GM12878 (cell line): ENCODE measurements around the gene NDUFA7. TPM values are rescaled to one million over a fixed set of nuclear protein-coding genes. Genes with fewer than 3 reads are reported as not detected.
"Not testable (repeated sequence)": the region's sequence is repeated elsewhere in the genome, so short reads cannot be mapped to it uniquely, and the experiment has no call there.

ENCODE experiments used
- ATAC-seq: fragments of 200-7000 bp; cut with Tn5 transposase; 3 replicates; pipeline ENCODE4 v1.9.1; 2020; ENCODE audit warnings: mild to moderate bottlenecking, moderate library complexity
- BruUV-seq: library from RNA; stranded (reverse); fragments of 400-500 nt; replicated peaks from 2 replicates; lab custom pipeline; 2021; lab: Mats Ljungman, UMichigan
- CTCF ChIA-PET: fragments of 300-600 bp; sonication (Branson Sonifier 250); formaldehyde crosslinking; extraction: SDS; loops from one replicate; lab custom pipeline; 2021; ENCODE audit warnings: inconsistent platforms; lab: Yijun Ruan, JAX
- POLR2A ChIA-PET: fragments of 350-600 bp; formaldehyde crosslinking; extraction: SDS; loops from one replicate; lab custom pipeline; 2021; ENCODE audit warnings: inconsistent platforms; lab: Charles Lee
- RAD21 ChIA-PET: fragments of 300-600 bp; sonication (Branson Sonifier 250); formaldehyde crosslinking; loops from one replicate; lab custom pipeline; 2023; ENCODE audit warnings: antibody characterized with exemption; ENCODE audit not compliant: unreplicated experiment; lab: Charles Lee
- SMC1A ChIA-PET: fragments of 300-600 bp; sonication (Branson Sonifier 250); formaldehyde crosslinking; loops from one replicate; lab custom pipeline; 2023; ENCODE audit not compliant: unreplicated experiment, uncharacterized antibody; lab: Charles Lee
- DNase-seq: peaks from one replicate; pipeline ENCODE4 v3.0.0-alpha.2; 2011; ENCODE audit warnings: low read depth, low spot score
- FAIRE-seq: peaks from 3 replicates; lab custom pipeline; 2011; peaks lifted over from hg19 to GRCh38; lab: Jason Lieb, UNC
- H2AFZ ChIP-seq: 2 replicates; pipeline ENCODE4 v1.6.0; 2011; ENCODE audit warnings: low read depth, low read length, control low read depth; ENCODE audit not compliant: control insufficient read depth
- H3K27ac ChIP-seq: 2 replicates; pipeline ENCODE4 v1.5.1; 2011; ENCODE audit warnings: control low read depth; ENCODE audit not compliant: control insufficient read depth, insufficient read depth
- H3K27me3 ChIP-seq, 2 experiments: replicated peaks in 1 of 2; 2 replicates each; pipeline versions ENCODE4 v1.6.0 to v1.6.1; 2011; ENCODE audit warnings: low read length in 1 of 2; ENCODE audit not compliant: control insufficient read depth in 2 of 2, insufficient read depth in 2 of 2
- H3K36me3 ChIP-seq, 2 experiments: 2 replicates each; pipeline ENCODE4 v1.5.1; 2011; ENCODE audit warnings: low read length in 1 of 2; ENCODE audit not compliant: control insufficient read depth in 2 of 2, insufficient read depth in 2 of 2
- H3K4me1 ChIP-seq: 2 replicates; pipeline ENCODE4 v1.6.1; 2011; ENCODE audit warnings: mild to moderate bottlenecking, low read length, moderate library complexity, mixed read lengths; ENCODE audit not compliant: control insufficient read depth, insufficient read depth
- H3K4me2 ChIP-seq: 2 replicates; pipeline ENCODE4 v1.6.0; 2011; ENCODE audit warnings: control low read depth; ENCODE audit not compliant: control insufficient read depth, insufficient read depth
- H3K4me3 ChIP-seq: fragments of 200-600 bp; sonication (generic); 2 replicates; pipeline ENCODE4 v1.5.1; 2016
- H3K79me2 ChIP-seq: 2 replicates; pipeline ENCODE4 v1.6.0; 2011; ENCODE audit warnings: low read length; ENCODE audit not compliant: control insufficient read depth, insufficient read depth
- H3K9ac ChIP-seq: 2 replicates; pipeline ENCODE4 v1.8.0; 2011; ENCODE audit warnings: low read length, control low read depth, mixed read lengths; ENCODE audit not compliant: control insufficient read depth, insufficient read depth
- H3K9me3 ChIP-seq: replicated peaks from 3 replicates; pipeline ENCODE4 v1.5.1; 2011; ENCODE audit warnings: mild to moderate bottlenecking, low read length; ENCODE audit not compliant: control insufficient read depth, insufficient read depth
- H4K20me1 ChIP-seq: 2 replicates; pipeline ENCODE4 v1.6.0; 2011; ENCODE audit not compliant: control insufficient read depth, insufficient read depth
- CREB1 ChIP-seq: IDR thresholded peaks from 2 replicates; pipeline ENCODE4 v1.6.1; 2012; ENCODE audit warnings: low read depth, mild to moderate bottlenecking, inconsistent platforms
- DPF2 ChIP-seq: fragments of 450-650 bp; IDR thresholded peaks from 2 replicates; pipeline ENCODE4 v1.6.1; 2017; ENCODE audit warnings: mild to moderate bottlenecking
- MEF2A ChIP-seq: IDR thresholded peaks from 2 replicates; pipeline ENCODE4 v1.6.1; 2011; ENCODE audit warnings: low read depth, mild to moderate bottlenecking, low read length, moderate library complexity; ENCODE audit not compliant: insufficient read depth
- MXI1 ChIP-seq: fragments of 150-350 bp; IDR thresholded peaks from 2 replicates; pipeline ENCODE4 v1.6.1; 2011; ENCODE audit warnings: low read depth, mild to moderate bottlenecking, inconsistent platforms, low read length, improper control_type of control experiment
- NFYB ChIP-seq: IDR thresholded peaks from 2 replicates; pipeline ENCODE4 v1.6.1; 2011; ENCODE audit warnings: low read depth, mild to moderate bottlenecking, low read length, improper control_type of control experiment, moderate library complexity; ENCODE audit not compliant: insufficient read depth
- NR2C2 ChIP-seq: IDR thresholded peaks from 2 replicates; pipeline ENCODE4 v1.6.1; 2011; ENCODE audit warnings: borderline replicate concordance, low read depth; ENCODE audit not compliant: control insufficient read depth, insufficient read length
- PBX3 ChIP-seq: IDR thresholded peaks from 2 replicates; pipeline ENCODE4 v1.6.1; 2011; ENCODE audit warnings: mild to moderate bottlenecking, low read depth, low read length, moderate library complexity; ENCODE audit not compliant: insufficient replicate concordance
- PKNOX1 ChIP-seq: fragments of 450-650 bp; IDR thresholded peaks from 2 replicates; pipeline ENCODE4 v1.6.1; 2016; ENCODE audit warnings: mild to moderate bottlenecking
- RFX5 ChIP-seq: IDR thresholded peaks from 2 replicates; pipeline ENCODE4 v1.6.1; 2011; ENCODE audit warnings: low read depth, low read length, improper control_type of control experiment
- SIX5 ChIP-seq: IDR thresholded peaks from 2 replicates; pipeline ENCODE4 v1.6.1; 2011; ENCODE audit warnings: mild to moderate bottlenecking, low read depth, low read length, moderate library complexity; ENCODE audit not compliant: severe bottlenecking
- SREBF2 ChIP-seq: IDR thresholded peaks from 2 replicates; pipeline ENCODE4 v1.6.1; 2012; ENCODE audit warnings: mild to moderate bottlenecking, low read length
- SUPT20H ChIP-seq: IDR thresholded peaks from 2 replicates; pipeline ENCODE4 v1.6.1; 2011; ENCODE audit warnings: low read depth, mild to moderate bottlenecking, low read length, moderate library complexity, borderline replicate concordance; ENCODE audit not compliant: control insufficient read depth
- YY1 ChIP-seq: IDR thresholded peaks from 2 replicates; pipeline ENCODE4 v1.6.1; 2011; ENCODE audit warnings: low read depth, mild to moderate bottlenecking, low read length
- ZNF217 ChIP-seq: fragments of 450-650 bp; IDR thresholded peaks from 2 replicates; pipeline ENCODE4 v1.6.1; 2017; ENCODE audit warnings: antibody characterized with exemption, mild to moderate bottlenecking
- WGBS: methylation state at CpG from one replicate; pipeline ENCODE4 v1.1.6; 2016; ENCODE audit warnings: low lambda C conversion rate; ENCODE audit not compliant: insufficient replicate concordance, insufficient coverage; ENCODE audit errors: missing lambda C conversion rate; 5-methylcytosine and 5-hydroxymethylcytosine counted together
- in situ Hi-C: fragments of 300-500 bp; cut with MboI; formaldehyde crosslinking; loops from 9 replicates; pipeline ENCODE4 v1.14.3; 2018; ENCODE audit warnings: mixed read lengths
- intact Hi-C: fragments of 100-400 bp; cut with micrococcal nuclease; formaldehyde crosslinking; loops from one replicate; pipeline ENCODE4 v1.14.2; 2022; ENCODE audit not compliant: unreplicated experiment
- polyA plus RNA-seq, 11 experiments: library from polyadenylated mRNA; depleted of rRNA in 4 of 11; unstranded in 6 of 11; stranded (reverse) in 5 of 11; fragments of >200 nt; fragmentation: Nextera tagmentation in 4 of 11; fragmentation: Illumina TruSeq in 1 of 11; extraction: Ambion mirVana in 4 of 11; extraction: Trizol in 1 of 11; gene quantifications; 1 replicate in 1 of 11; 2 replicates in 10 of 11; pipeline versions ENCODE4 v1.2.1 to v1.2.3, GENCODE V29; 2011 to 2016; ENCODE audit warnings: inconsistent platforms in 2 of 11, missing spikeins in 2 of 11, low read depth in 1 of 11
- total RNA-seq, 4 experiments: library from RNA; depleted of rRNA in 3 of 4; stranded (reverse); fragments of >200 nt in 3 of 4; fragmentation: Illumina TruSeq in 1 of 4; extraction: Trizol in 1 of 4; gene quantifications; 2 replicates each; pipeline versions ENCODE4 v1.2.1 to v1.2.3, GENCODE V29; 2013 to 2021

NDUFA7 gene
- total and polyA plus RNA-seq, 10 of the 15 experiments (the other 5 are each of a cell fraction or from before 2014, with no cell fraction given) = 79.0 to 360 (median 174) TPM

GRCh38 chr19:8302357-8302691, 18.9 kb downstream of the NDUFA7 start:
- H3K27ac ChIP-seq = no peak overlapping the region
- TF ChIP-seq DPF2 (no peak), SIX5 (no peak), SREBF2 (no peak), NFYB (no peak), PBX3 (no peak), MXI1 (no peak), RFX5 (no peak), YY1 (no peak), SUPT20H (no peak), MEF2A (no peak), ZNF217 (no peak), NR2C2 (no peak), PKNOX1 (no peak), CREB1 (no peak)
- TF ChIP-seq, all 136 proteins: peak for 0
- ChIA-PET SMC1A (no interaction called here), CTCF (interaction anchor here (0.7 kb wide), 1 partner anchor 9 kb away, joined by 4 read pairs; no protein-coding TSS in a partner anchor), RAD21 (no interaction called here), POLR2A (no interaction called here)
- H3K27me3 ChIP-seq = no peaks in the 10 kb centered on the region
- WGBS = 86% methylated on average over 11 of the region's 11 CpGs
- no peak overlapping the region for H3K9ac ChIP-seq
- no peak overlapping the region for H3K4me2 ChIP-seq
- peaks cover 13% of the 10 kb centered on the region for H3K79me2 ChIP-seq
- no peak overlapping the region for H2AFZ ChIP-seq
- ATAC-seq = no peak
- H3K4me1 ChIP-seq = peaks cover 1% of the 10 kb centered on the region
- no peak overlapping the region for H3K4me3 ChIP-seq
- BruUV-seq = no TSS peak
- no peak for DNase-seq
- H3K9me3 ChIP-seq = no peaks in the 10 kb centered on the region
- in situ Hi-C loops (no loop called here), intact Hi-C loops (no loop called here)
- H4K20me1 ChIP-seq = no peaks in the 10 kb centered on the region
- FAIRE-seq = no peak
- H3K36me3 ChIP-seq = peaks cover 2 to 7% of the 10 kb centered on the region in 2 experiments; a peak in 3 of 4 replicates

- H3K4me1 ChIP-seq, H3K27me3 ChIP-seq, H3K9me3 ChIP-seq, RAD21 ChIA-PET, CTCF ChIA-PET, intact Hi-C loops, H3K4me2 ChIP-seq, SMC1A ChIA-PET, DNase-seq, H3K9ac ChIP-seq, FAIRE-seq, POLR2A ChIA-PET, BruUV-seq, H4K20me1 ChIP-seq, in situ Hi-C loops, H3K27ac ChIP-seq, H3K79me2 ChIP-seq, H3K4me3 ChIP-seq, H3K36me3 ChIP-seq, H2AFZ ChIP-seq: not testable (repeated sequence)
- peak; percentile 93 for ATAC-seq
- no CpG with 5 or more reads among the region's 9 CpGs for WGBS
Measured at GRCh38 chr19:8291337-8291736, 29.8 kb downstream of the NDUFA7 start.
